Liver (tissue), 9 donors: Measurements from ENCODE around the gene TBC1D5. TPM values are rescaled to one million over a fixed set of nuclear protein-coding genes. Genes with fewer than 3 reads are reported as not detected.

Source experiments
- DNase-seq: peaks from one replicate; pipeline ENCODE4 v3.0.0-alpha.2; 2017; ENCODE audit warnings: low spot score
- H3K27ac ChIP-seq, 2 donors: one replicate each; pipeline ENCODE4 v1.7.0; 2013; ENCODE audit warnings: inconsistent platforms in 2 of 2, low read length in 2 of 2, control low read depth in 1 of 2, low read depth in 1 of 2, mild to moderate bottlenecking in 1 of 2
- H3K27me3 ChIP-seq, 4 donors: one replicate each; pipeline versions ENCODE4 v1.6.1 to v1.7.0; 2013; ENCODE audit warnings: low read length in 3 of 4, inconsistent platforms in 1 of 4, mild to moderate bottlenecking in 1 of 4, moderate library complexity in 1 of 4; ENCODE audit not compliant: control insufficient read depth in 4 of 4, insufficient read depth in 4 of 4
- H3K36me3 ChIP-seq, 4 donors: one replicate each; pipeline versions ENCODE4 v1.6.1 to v1.7.0; 2013; ENCODE audit warnings: low read length in 3 of 4, mild to moderate bottlenecking in 3 of 4, low read depth in 1 of 4, moderate library complexity in 1 of 4; ENCODE audit not compliant: control insufficient read depth in 4 of 4, insufficient read depth in 3 of 4
- H3K4me1 ChIP-seq, 4 donors: one replicate each; pipeline versions ENCODE4 v1.6.1 to v1.7.0; 2013; ENCODE audit warnings: low read length in 3 of 4, mild to moderate bottlenecking in 3 of 4, moderate library complexity in 1 of 4; ENCODE audit not compliant: control insufficient read depth in 4 of 4, insufficient read depth in 4 of 4
- H3K4me3 ChIP-seq, 3 donors: one replicate each; pipeline versions ENCODE4 v1.6.1 to v1.7.0; 2013; ENCODE audit warnings: low read length in 3 of 3, control low read depth in 1 of 3, low read depth in 1 of 3, mild to moderate bottlenecking in 1 of 3
- H3K9ac ChIP-seq, 2 donors: one replicate each; pipeline ENCODE4 v1.7.0; 2013; ENCODE audit warnings: low read length in 2 of 2, mild to moderate bottlenecking in 2 of 2, moderate library complexity in 2 of 2, control low read depth in 1 of 2, low read depth in 1 of 2
- H3K9me3 ChIP-seq, 4 donors: one replicate each; pipeline versions ENCODE4 v1.6.1 to v1.7.0; 2013; ENCODE audit warnings: low read length in 3 of 4; ENCODE audit not compliant: control insufficient read depth in 4 of 4
- EGR1 ChIP-seq, 2 donors: IDR thresholded peaks; 2 replicates each; pipeline ENCODE4 v1.6.1; 2016 to 2018; ENCODE audit warnings: antibody characterized with exemption in 2 of 2, low read depth in 2 of 2
- FOXA1 ChIP-seq: IDR thresholded peaks from 2 replicates; pipeline ENCODE4 v1.6.1; 2016; ENCODE audit warnings: antibody characterized with exemption
- FOXA2 ChIP-seq: IDR thresholded peaks from 2 replicates; pipeline ENCODE4 v1.6.1; 2016; ENCODE audit warnings: antibody characterized with exemption
- GABPA ChIP-seq, 2 donors: IDR thresholded peaks in 1 of 2; conservative IDR thresholded peaks in 1 of 2; 2 replicates each; pipeline ENCODE4 v1.6.1; 2016; ENCODE audit warnings: antibody characterized with exemption in 2 of 2, mild to moderate bottlenecking in 1 of 2, moderate library complexity in 1 of 2
- HNF4A ChIP-seq, 2 donors: conservative IDR thresholded peaks; 2 replicates each; pipeline ENCODE4 v1.6.1; 2016; ENCODE audit warnings: antibody characterized with exemption in 2 of 2, mild to moderate bottlenecking in 2 of 2
- HNF4G ChIP-seq: IDR thresholded peaks from 2 replicates; pipeline ENCODE4 v1.6.1; 2016; ENCODE audit warnings: antibody characterized with exemption
- JUND ChIP-seq, 2 donors: IDR thresholded peaks; 2 replicates each; pipeline ENCODE4 v1.6.1; 2016; ENCODE audit warnings: antibody characterized with exemption in 2 of 2
- NR2F2 ChIP-seq: IDR thresholded peaks from 2 replicates; pipeline ENCODE4 v1.6.1; 2016; ENCODE audit warnings: antibody characterized with exemption
- RAD21 ChIP-seq, 2 donors: IDR thresholded peaks; 2 replicates each; pipeline ENCODE4 v1.6.1; 2016; ENCODE audit warnings: antibody characterized with exemption in 2 of 2, mild to moderate bottlenecking in 2 of 2
- RXRA ChIP-seq, 2 donors: IDR thresholded peaks; 2 replicates each; pipeline ENCODE4 v1.6.1; 2017 to 2018; ENCODE audit warnings: antibody characterized with exemption in 2 of 2, mild to moderate bottlenecking in 1 of 2
- SP1 ChIP-seq: IDR thresholded peaks from 2 replicates; pipeline ENCODE4 v1.6.1; 2018; ENCODE audit warnings: antibody characterized with exemption, mild to moderate bottlenecking
- TAF1 ChIP-seq: conservative IDR thresholded peaks from 2 replicates; pipeline ENCODE4 v1.6.1; 2016; ENCODE audit warnings: antibody characterized with exemption, mild to moderate bottlenecking
- YY1 ChIP-seq: IDR thresholded peaks from 2 replicates; pipeline ENCODE4 v1.6.1; 2016; ENCODE audit warnings: antibody characterized with exemption, mild to moderate bottlenecking
- WGBS: extraction: QIAGEN DNeasy Blood & Tissue Kit; methylation state at CpG from one replicate; pipeline ENCODE4 v1.1.7; 2013; 5-methylcytosine and 5-hydroxymethylcytosine counted together
- polyA plus RNA-seq, 2 donors: library from polyadenylated mRNA; stranded (reverse) in 1 of 2; unstranded in 1 of 2; fragments of 200-250 nt in 1 of 2; fragments of >200 nt in 1 of 2; fragmentation: Nextera tagmentation in 1 of 2; extraction: Ambion mirVana in 1 of 2; gene quantifications; one replicate each; pipeline versions ENCODE4 v1.2.1 to v1.2.3, GENCODE V29; 2013 to 2015
- total RNA-seq, 2 donors: library from RNA; depleted of rRNA; stranded (reverse); fragments of >200 nt; gene quantifications; one replicate each; pipeline ENCODE4 v1.2.3, GENCODE V29; 2014
- TF ChIP-seq, protein P1 (sequence below): IDR thresholded peaks from 2 replicates; pipeline ENCODE4 v1.6.1; 2016; ENCODE audit warnings: antibody characterized with exemption, mild to moderate bottlenecking
- TF ChIP-seq, protein P2 (sequence below): IDR thresholded peaks from 2 replicates; pipeline ENCODE4 v1.6.1; 2016; ENCODE audit warnings: antibody characterized with exemption
- TF ChIP-seq, protein P3 (sequence below): fragments of 150-350 bp; IDR thresholded peaks from 2 replicates; pipeline ENCODE4 v1.5.1; 2017; ENCODE audit warnings: improper control_type of control experiment, low read depth, low read length; ENCODE audit not compliant: missing input control
- TF ChIP-seq, protein P4 (sequence below): IDR thresholded peaks from 2 replicates; pipeline ENCODE4 v1.6.1; 2016; ENCODE audit warnings: antibody characterized with exemption
- TF ChIP-seq, protein P5 (sequence below): IDR thresholded peaks from 2 replicates; pipeline ENCODE4 v1.6.1; 2016; ENCODE audit warnings: antibody characterized with exemption
- donor health status: healthy.
- donor health status: healthy.
- donor health status: healthy.
- donor health status: healthy.
- donor health status: healthy.

The TBC1D5 gene
- total and polyA plus RNA-seq, 4 donors, result 9.1 to 45.6 (median 25.6) TPM

DNA sequence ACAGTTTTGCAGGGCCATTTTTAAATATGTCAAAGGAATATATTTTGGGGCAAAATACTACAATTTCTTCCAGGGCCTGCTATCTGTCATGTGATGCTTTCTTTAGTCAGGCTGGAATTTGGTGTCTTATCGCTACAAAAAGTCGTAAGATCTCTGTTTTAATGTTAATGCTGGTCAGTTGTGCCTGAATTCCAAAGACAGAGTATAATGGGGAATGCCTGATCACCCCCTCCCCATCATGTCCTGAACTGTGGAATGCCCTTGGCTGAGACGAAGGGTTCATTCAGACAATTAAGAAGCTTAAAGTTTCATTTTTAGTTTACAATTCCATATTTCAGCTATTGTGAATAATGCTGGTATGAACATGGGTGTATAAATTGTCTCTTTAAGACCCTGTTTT lies 203.0 kb downstream of the TBC1D5 start:
- DNase-seq, result no peak
- H3K9me3 ChIP-seq, result peaks cover 0 to 2% (median 0%) of the 10 kb centered on the region in 4 donors
- H3K36me3 ChIP-seq, result peaks cover 0 to 4% (median 0%) of the 10 kb centered on the region in 4 donors
- no peaks in the 10 kb centered on the region for H3K4me1 ChIP-seq
- H3K27ac ChIP-seq, result no peak overlapping the region
- H3K9ac ChIP-seq, result no peak overlapping the region
- no peak for TF ChIP-seq HNF4G
- TF ChIP-seq JUND (IDR thresholded peaks at IDR 0.05), result no peak
- TF ChIP-seq, protein P1, sequence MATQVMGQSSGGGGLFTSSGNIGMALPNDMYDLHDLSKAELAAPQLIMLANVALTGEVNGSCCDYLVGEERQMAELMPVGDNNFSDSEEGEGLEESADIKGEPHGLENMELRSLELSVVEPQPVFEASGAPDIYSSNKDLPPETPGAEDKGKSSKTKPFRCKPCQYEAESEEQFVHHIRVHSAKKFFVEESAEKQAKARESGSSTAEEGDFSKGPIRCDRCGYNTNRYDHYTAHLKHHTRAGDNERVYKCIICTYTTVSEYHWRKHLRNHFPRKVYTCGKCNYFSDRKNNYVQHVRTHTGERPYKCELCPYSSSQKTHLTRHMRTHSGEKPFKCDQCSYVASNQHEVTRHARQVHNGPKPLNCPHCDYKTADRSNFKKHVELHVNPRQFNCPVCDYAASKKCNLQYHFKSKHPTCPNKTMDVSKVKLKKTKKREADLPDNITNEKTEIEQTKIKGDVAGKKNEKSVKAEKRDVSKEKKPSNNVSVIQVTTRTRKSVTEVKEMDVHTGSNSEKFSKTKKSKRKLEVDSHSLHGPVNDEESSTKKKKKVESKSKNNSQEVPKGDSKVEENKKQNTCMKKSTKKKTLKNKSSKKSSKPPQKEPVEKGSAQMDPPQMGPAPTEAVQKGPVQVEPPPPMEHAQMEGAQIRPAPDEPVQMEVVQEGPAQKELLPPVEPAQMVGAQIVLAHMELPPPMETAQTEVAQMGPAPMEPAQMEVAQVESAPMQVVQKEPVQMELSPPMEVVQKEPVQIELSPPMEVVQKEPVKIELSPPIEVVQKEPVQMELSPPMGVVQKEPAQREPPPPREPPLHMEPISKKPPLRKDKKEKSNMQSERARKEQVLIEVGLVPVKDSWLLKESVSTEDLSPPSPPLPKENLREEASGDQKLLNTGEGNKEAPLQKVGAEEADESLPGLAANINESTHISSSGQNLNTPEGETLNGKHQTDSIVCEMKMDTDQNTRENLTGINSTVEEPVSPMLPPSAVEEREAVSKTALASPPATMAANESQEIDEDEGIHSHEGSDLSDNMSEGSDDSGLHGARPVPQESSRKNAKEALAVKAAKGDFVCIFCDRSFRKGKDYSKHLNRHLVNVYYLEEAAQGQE, result no peak
- TF ChIP-seq, protein P2, sequence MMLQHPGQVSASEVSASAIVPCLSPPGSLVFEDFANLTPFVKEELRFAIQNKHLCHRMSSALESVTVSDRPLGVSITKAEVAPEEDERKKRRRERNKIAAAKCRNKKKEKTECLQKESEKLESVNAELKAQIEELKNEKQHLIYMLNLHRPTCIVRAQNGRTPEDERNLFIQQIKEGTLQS, result no peak
- TF ChIP-seq RXRA (IDR thresholded peaks at IDR 0.05), result no peak
- TF ChIP-seq SP1, result no peak
- TF ChIP-seq FOXA2, result no peak
- no peak for TF ChIP-seq NR2F2
- TF ChIP-seq HNF4A (conservative IDR thresholded peaks at IDR 0.05), result no peak
- no peak for TF ChIP-seq TAF1
- no peak for TF ChIP-seq EGR1 (IDR thresholded peaks at IDR 0.05; ENCODE audit: low read depth in 2 of 2)
- TF ChIP-seq YY1, result no peak
- TF ChIP-seq, protein P3, sequence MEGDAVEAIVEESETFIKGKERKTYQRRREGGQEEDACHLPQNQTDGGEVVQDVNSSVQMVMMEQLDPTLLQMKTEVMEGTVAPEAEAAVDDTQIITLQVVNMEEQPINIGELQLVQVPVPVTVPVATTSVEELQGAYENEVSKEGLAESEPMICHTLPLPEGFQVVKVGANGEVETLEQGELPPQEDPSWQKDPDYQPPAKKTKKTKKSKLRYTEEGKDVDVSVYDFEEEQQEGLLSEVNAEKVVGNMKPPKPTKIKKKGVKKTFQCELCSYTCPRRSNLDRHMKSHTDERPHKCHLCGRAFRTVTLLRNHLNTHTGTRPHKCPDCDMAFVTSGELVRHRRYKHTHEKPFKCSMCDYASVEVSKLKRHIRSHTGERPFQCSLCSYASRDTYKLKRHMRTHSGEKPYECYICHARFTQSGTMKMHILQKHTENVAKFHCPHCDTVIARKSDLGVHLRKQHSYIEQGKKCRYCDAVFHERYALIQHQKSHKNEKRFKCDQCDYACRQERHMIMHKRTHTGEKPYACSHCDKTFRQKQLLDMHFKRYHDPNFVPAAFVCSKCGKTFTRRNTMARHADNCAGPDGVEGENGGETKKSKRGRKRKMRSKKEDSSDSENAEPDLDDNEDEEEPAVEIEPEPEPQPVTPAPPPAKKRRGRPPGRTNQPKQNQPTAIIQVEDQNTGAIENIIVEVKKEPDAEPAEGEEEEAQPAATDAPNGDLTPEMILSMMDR, result no peak
- TF ChIP-seq, protein P4, sequence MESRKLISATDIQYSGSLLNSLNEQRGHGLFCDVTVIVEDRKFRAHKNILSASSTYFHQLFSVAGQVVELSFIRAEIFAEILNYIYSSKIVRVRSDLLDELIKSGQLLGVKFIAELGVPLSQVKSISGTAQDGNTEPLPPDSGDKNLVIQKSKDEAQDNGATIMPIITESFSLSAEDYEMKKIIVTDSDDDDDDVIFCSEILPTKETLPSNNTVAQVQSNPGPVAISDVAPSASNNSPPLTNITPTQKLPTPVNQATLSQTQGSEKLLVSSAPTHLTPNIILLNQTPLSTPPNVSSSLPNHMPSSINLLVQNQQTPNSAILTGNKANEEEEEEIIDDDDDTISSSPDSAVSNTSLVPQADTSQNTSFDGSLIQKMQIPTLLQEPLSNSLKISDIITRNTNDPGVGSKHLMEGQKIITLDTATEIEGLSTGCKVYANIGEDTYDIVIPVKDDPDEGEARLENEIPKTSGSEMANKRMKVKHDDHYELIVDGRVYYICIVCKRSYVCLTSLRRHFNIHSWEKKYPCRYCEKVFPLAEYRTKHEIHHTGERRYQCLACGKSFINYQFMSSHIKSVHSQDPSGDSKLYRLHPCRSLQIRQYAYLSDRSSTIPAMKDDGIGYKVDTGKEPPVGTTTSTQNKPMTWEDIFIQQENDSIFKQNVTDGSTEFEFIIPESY, result no peak
- TF ChIP-seq RAD21 (IDR thresholded peaks at IDR 0.05), result no peak
- TF ChIP-seq, protein P5, sequence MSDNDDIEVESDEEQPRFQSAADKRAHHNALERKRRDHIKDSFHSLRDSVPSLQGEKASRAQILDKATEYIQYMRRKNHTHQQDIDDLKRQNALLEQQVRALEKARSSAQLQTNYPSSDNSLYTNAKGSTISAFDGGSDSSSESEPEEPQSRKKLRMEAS, result no peak
- TF ChIP-seq FOXA1, result no peak
- TF ChIP-seq GABPA (IDR thresholded peaks at IDR 0.05 in 1 of 2, conservative IDR thresholded peaks at IDR 0.05 in 1 of 2), result no peak
- no peaks in the 10 kb centered on the region for H3K27me3 ChIP-seq
- no peak overlapping the region for H3K4me3 ChIP-seq
- WGBS, result 100% methylated on average over 3 of the region's 3 CpGs
